BE2C (cell line): ENCODE measurements around the gene MPP4.

Experiments used
- DNase-seq: peaks from one replicate; pipeline ENCODE4 v3.0.0-alpha.2; 2020
- H3K27me3 ChIP-seq: fragments of 250-450 bp; sonication (Bioruptor Pico); 2 replicates; pipeline ENCODE4 v1.5.1; 2020; ENCODE audit warnings: mild to moderate bottlenecking
- H3K36me3 ChIP-seq: fragments of 250-450 bp; sonication (Bioruptor Pico); 2 replicates; pipeline ENCODE4 v1.5.1; 2020; ENCODE audit warnings: mild to moderate bottlenecking
- H3K4me1 ChIP-seq: fragments of 250-450 bp; sonication (Bioruptor Pico); 2 replicates; pipeline ENCODE4 v1.5.1; 2020
- H3K4me3 ChIP-seq: 2 replicates; pipeline ENCODE4 v1.5.1; 2011; ENCODE audit warnings: low read depth, low read length
- H3K9me3 ChIP-seq: fragments of 250-450 bp; sonication (Bioruptor Pico); 2 replicates; pipeline ENCODE4 v1.5.1; 2020
- CTCF ChIP-seq: IDR thresholded peaks from 2 replicates; pipeline ENCODE4 v1.5.1; 2012; ENCODE audit warnings: mild to moderate bottlenecking, low read depth, low read length

The MPP4 gene

GRCh38 chr2:201618744-201619662 is 79.4 kb downstream of the MPP4 start:
- DNase-seq = no peak

GRCh38 chr2:201608021-201608420 is 90.4 kb downstream of the MPP4 start:
- no peak overlapping the region for H3K4me3 ChIP-seq
- DNase-seq = no peak
- no peak for TF ChIP-seq CTCF
- H3K9me3 ChIP-seq = no peaks in the 10 kb centered on the region
- no peaks in the 10 kb centered on the region for H3K36me3 ChIP-seq
- no peaks in the 10 kb centered on the region for H3K27me3 ChIP-seq
- H3K4me1 ChIP-seq = no peaks in the 10 kb centered on the region

More at GRCh38 chr2:201618744-201619662, 79.4 kb downstream of the MPP4 start:
- Histone ChIP-seq H3K27me3 (no peaks in the 10 kb centered on the region), H3K4me3 (no peak overlapping the region), H3K9me3 (no peaks in the 10 kb centered on the region; the same call in 1 of the 2 replicates), H3K36me3 (peaks cover 10% of the 10 kb centered on the region), H3K4me1 (no peaks in the 10 kb centered on the region)
- no peak for TF ChIP-seq CTCF

GRCh38 chr2:201607568-201607967 is 90.9 kb downstream of the MPP4 start:
- TF ChIP-seq CTCF = no peak
- H3K4me3 ChIP-seq = no peak overlapping the region
- no peaks in the 10 kb centered on the region for H3K4me1 ChIP-seq
- H3K27me3 ChIP-seq = no peaks in the 10 kb centered on the region
- no peak for DNase-seq
- no peaks in the 10 kb centered on the region for H3K9me3 ChIP-seq
- no peaks in the 10 kb centered on the region for H3K36me3 ChIP-seq

- Histone ChIP-seq H3K27me3 (no peaks in the 10 kb centered on the region), H3K9me3 (no peaks in the 10 kb centered on the region), H3K36me3 (no peaks in the 10 kb centered on the region), H3K4me1 (no peaks in the 10 kb centered on the region), H3K4me3 (no peak overlapping the region)
- no peak for TF ChIP-seq CTCF
- no peak for DNase-seq
These were observed 97.5 kb downstream of the MPP4 start for GRCh38 chr2:201600906-201601305.

GRCh38 chr2:201597397-201597796 is 101.0 kb downstream of the MPP4 start:
- no peaks in the 10 kb centered on the region for H3K9me3 ChIP-seq
- no peak for TF ChIP-seq CTCF
- no peak for DNase-seq
- no peaks in the 10 kb centered on the region for H3K4me1 ChIP-seq
- no peaks in the 10 kb centered on the region for H3K36me3 ChIP-seq
- no peaks in the 10 kb centered on the region for H3K27me3 ChIP-seq
- H3K4me3 ChIP-seq = no peak overlapping the region
